H1 (cell line): ENCODE data around the gene CYTH1.

Experiments used
- BRCA1 ChIP-seq: IDR thresholded peaks from 2 replicates; pipeline ENCODE4 v1.6.1; 2012; ENCODE audit warnings: low read depth, low read length, improper control_type of control experiment
- EZH2 ChIP-seq: fragments of 200-600 bp; sonication (generic); IDR thresholded peaks from 2 replicates; pipeline ENCODE4 v1.7.1; 2012; ENCODE audit warnings: low read depth, mild to moderate bottlenecking, moderate library complexity, low read length, inconsistent platforms; ENCODE audit not compliant: severe bottlenecking
- RXRA ChIP-seq: IDR thresholded peaks from 2 replicates; pipeline ENCODE4 v1.6.1; 2011; ENCODE audit warnings: low read depth, mild to moderate bottlenecking, low read length, moderate library complexity; ENCODE audit not compliant: insufficient read depth
- SIN3A ChIP-seq, 2 experiments: IDR thresholded peaks in 1 of 2; conservative IDR thresholded peaks in 1 of 2; 2 replicates each; pipeline ENCODE4 v1.6.1; 2011 to 2012; ENCODE audit warnings: low read length in 2 of 2, improper control_type of control experiment in 1 of 2, low read depth in 1 of 2, mild to moderate bottlenecking in 1 of 2
- SP1 ChIP-seq: IDR thresholded peaks from 2 replicates; pipeline ENCODE4 v1.6.1; 2011; ENCODE audit warnings: low read depth, low read length
- SRF ChIP-seq: IDR thresholded peaks from 2 replicates; pipeline ENCODE4 v1.6.1; 2011; ENCODE audit warnings: mild to moderate bottlenecking, low read depth, low read length, moderate library complexity
- TAF1 ChIP-seq: IDR thresholded peaks from 2 replicates; pipeline ENCODE4 v1.6.1; 2011; ENCODE audit warnings: mild to moderate bottlenecking, low read depth, low read length
- TCF12 ChIP-seq: IDR thresholded peaks from 2 replicates; pipeline ENCODE4 v1.6.1; 2011; ENCODE audit warnings: low read depth, mild to moderate bottlenecking, low read length
- TF ChIP-seq, protein P1 (sequence below), 3 experiments: IDR thresholded peaks; 1 replicate in 2 of 3; 2 replicates in 1 of 3; pipeline versions ENCODE4 v1.5.1 to v1.6.1; 2011; ENCODE audit warnings: low read length in 3 of 3, mild to moderate bottlenecking in 3 of 3, inconsistent platforms in 2 of 3, low read depth in 1 of 3, moderate library complexity in 1 of 3; ENCODE audit not compliant: insufficient read depth in 1 of 3; ENCODE audit errors: control extremely low read depth in 1 of 3

DNA sequence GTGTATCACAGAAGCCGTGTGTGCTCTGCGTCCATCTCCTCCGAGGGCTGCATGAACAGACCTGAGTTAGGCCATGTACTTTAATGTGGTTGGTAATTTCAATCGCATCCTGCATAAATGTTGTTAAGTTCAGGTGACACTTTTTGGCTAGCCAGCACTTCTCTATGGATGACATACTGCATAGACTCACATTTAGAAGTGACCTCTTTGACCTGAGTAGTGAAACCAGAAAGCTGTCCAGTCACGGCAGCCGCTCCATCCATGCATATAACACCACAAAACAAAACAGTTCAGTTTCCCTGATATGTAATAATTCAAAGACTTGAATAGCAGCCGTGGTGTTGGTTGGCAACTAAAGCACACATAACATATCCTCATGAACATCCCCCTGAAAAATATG lies 94.1 kb downstream of the CYTH1 start:
- TF ChIP-seq, protein P1, sequence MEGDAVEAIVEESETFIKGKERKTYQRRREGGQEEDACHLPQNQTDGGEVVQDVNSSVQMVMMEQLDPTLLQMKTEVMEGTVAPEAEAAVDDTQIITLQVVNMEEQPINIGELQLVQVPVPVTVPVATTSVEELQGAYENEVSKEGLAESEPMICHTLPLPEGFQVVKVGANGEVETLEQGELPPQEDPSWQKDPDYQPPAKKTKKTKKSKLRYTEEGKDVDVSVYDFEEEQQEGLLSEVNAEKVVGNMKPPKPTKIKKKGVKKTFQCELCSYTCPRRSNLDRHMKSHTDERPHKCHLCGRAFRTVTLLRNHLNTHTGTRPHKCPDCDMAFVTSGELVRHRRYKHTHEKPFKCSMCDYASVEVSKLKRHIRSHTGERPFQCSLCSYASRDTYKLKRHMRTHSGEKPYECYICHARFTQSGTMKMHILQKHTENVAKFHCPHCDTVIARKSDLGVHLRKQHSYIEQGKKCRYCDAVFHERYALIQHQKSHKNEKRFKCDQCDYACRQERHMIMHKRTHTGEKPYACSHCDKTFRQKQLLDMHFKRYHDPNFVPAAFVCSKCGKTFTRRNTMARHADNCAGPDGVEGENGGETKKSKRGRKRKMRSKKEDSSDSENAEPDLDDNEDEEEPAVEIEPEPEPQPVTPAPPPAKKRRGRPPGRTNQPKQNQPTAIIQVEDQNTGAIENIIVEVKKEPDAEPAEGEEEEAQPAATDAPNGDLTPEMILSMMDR (IDR thresholded peaks at IDR 0.05; ENCODE audit: control extremely low read depth in 1 of 3, insufficient read depth in 1 of 3, low read depth in 1 of 3, low read length in 3 of 3), result no peak
- no peak for TF ChIP-seq TCF12
- TF ChIP-seq EZH2, result no peak
- no peak for TF ChIP-seq SP1
- no peak for TF ChIP-seq SRF
- TF ChIP-seq TAF1, result no peak
- TF ChIP-seq BRCA1, result no peak
- TF ChIP-seq SIN3A (conservative IDR thresholded peaks at IDR 0.05 in 1 of 2, IDR thresholded peaks at IDR 0.05 in 1 of 2; ENCODE audit: low read depth in 1 of 2, low read length in 2 of 2), result no peak
- no peak for TF ChIP-seq RXRA
